Fibroblast of the conjunctiva (primary cell): ENCODE data around the gene COX10.
A peak's percentile ranks its signal among the peaks of the same experiment; 100 is the strongest.
"Not testable (repeated sequence)": the region's sequence is repeated elsewhere in the genome, so short reads cannot be mapped to it uniquely, and the experiment has no call there.

Experiments used
- DNase-seq: peaks from one replicate; pipeline ENCODE4 v3.0.0-alpha.2; 2010; ENCODE audit warnings: low read depth

COX10 gene

DNA sequence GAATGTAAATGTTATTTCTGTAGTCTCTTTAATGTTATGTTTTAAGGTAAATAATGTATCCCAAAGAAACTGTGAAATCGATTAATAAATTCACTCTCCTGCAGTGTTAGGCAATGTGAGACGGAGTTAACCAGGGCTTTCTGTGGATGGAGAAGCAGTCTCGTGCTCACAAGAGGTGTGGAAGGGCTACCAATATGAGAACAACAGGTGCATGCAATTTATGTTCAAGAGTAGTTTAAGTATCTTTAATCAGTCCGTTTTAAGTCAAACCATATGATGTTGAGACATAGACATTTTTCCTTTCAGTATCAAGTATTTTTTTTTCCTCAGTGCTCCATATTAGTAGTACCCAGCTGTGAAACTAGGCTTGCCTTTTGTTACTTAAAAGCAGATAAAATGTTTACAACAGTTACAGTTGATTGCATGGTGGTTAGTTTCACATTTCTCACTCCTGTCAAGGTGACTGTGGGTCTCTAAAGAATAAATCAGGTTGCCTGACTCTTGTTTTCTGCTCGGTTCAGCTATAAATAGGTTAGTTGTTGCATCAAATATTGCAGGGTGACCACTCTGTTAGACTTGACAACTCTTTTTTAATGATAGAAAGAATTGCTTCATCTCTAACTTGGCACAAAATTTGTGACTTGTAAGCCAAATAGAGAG lies 54.4 kb downstream of the COX10 start:
- DNase-seq: no peak

DNA sequence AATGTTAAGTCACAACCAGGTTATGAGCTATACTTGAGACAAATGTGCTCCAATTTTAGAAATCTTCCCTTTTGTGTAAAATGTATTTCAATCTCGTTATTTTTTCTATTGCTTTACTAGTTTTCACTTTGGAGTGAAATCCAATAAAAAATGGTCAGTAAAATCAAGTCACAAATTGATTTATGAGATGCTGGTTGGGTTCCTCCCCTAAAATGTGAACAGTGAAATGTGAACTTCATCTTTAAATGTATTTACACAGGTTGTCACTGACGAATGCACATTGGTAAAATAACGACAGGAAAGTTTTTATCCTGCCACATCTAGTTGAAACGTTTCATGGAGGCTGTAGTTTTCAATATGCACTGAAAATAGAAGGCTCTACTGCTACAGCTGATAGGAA lies 55.5 kb downstream of the COX10 start:
- DNase-seq: no peak

DNA sequence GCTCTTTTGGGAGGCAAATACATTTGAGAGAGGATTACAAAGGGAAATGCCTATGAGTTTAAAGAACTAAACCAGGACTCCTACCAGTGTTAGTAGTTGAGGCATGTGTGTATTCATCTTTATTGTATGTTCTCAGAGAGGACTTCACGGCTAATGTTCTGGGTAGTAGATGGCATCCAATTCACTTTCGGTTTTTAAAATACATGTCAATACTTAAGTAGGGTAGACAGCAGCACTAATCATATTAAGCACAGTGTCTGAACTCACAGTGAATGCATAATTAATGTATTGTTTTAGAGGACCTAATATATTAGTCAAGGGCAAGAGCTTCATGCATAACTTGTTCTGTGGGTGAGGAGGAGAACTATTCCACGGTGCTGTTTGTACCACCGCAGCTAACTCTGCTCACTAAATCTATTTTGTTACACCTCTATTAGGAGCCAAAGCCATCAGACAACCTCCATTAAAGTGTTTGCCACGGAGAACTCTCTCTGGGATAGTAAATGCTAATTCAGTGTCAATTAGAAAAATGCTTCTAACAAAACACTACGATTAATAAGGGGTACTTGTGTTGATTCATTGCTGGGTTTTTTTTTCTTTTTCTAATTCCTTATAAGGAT lies 56.3 kb downstream of the COX10 start:
- DNase-seq: no peak

DNA sequence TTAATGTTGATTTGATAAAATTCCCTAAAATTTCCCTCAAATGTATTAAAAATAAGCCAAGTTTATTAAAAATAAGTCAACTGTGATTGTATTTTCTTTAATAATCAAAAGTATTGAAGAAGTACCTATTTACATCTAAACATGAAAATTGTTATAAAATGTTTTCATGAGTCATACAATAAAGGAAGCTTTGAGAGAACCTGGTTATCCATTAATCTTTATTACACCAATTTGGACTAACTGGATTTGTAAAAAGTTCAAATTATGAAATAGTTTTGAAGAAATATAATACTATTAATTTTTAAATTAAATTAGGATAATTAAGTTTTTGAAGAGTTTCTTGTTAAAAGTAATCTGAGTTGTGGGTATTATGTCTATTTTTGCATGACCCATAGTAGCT lies 63.8 kb downstream of the COX10 start:
- DNase-seq: no peak

DNA sequence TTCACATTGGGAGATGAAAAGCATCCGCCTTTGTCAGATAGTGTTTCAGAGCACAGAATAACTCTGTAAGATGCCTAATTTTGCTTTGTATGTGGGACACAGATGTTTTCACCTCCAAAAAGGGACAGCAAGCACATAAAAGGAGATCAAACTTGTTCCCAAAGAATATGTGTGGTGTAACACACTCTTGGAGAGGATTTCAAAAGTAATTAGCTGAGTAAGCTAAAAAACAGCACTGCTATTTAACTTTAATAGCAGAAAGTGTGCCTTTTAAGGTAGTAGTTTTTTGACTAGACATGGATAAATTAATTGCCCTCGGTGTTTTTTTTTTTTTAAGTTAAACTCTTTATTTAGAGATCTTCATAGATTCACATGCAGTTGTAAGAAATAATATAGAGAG lies 65.2 kb downstream of the COX10 start:
- DNase-seq: no peak

DNA sequence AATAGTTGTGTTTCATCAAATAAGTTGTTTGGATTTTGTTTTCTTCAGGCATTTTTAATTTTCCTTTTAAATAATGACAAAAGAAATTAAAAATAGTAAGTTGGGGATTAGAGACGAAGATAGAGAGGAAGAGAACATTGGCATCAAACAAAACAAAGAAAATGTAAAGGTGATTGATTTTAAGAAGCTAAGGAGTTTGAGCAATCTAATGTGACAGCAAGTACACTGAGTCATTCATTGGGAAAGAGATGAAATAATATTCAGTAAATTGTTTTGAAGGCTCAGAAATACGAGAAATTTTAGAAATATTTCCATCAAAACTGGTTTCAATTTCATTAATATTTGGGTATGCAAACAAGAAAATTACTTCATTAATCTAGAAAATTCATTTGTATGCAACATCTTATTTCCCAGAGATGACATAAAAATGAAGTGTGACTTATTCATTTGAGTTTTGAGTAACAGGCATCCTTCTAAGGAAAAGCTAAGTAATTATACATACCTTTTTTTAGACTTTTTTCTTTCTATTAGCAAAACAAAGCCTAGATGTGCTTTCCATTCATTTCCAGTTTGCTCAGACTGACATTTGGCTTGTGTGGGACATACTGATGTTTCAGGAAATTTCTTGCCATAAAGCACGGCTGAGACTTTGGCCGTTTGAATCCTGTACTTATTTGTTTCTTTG lies 66.7 kb downstream of the COX10 start:
- no peak for DNase-seq

DNA sequence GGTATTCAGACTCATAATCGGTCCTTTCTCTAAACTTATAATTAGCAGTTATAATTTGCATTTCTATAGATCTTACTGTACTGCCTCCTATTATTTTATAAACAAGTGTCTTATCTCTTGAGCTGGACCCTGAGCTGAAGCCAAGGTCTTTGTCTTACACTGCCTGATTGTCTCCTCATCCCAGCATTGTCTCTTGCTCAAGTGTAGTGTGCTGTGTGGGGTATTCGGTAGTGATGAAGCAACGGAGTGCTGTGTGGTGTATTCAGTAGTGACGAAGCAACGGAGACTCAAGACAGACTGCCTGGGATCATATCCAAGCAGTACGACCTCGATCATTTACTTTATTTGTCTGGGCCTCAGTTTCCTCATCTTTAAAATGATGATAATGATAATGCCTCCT lies 69.3 kb downstream of the COX10 start:
- no peak for DNase-seq

DNA sequence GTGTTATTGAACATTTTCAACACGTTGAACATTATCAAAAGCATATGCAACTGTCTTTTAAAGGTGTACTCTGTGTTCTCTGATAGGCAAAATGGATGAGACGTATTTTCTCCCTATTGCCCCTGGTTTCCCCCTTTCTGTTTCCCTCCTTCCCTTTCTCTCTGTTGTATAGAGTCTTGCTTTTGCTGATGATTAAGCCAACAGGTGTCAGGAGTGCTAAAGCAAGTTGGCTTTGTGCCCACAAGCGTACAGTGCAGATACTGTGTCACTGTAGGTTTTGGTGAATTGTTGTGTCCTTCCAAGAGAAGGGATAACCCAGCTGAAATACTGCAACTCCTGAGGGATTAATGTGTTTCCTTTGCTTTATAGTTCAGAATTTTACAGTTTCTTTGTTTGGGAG lies 74.4 kb downstream of the COX10 start:
- no peak for DNase-seq

DNA sequence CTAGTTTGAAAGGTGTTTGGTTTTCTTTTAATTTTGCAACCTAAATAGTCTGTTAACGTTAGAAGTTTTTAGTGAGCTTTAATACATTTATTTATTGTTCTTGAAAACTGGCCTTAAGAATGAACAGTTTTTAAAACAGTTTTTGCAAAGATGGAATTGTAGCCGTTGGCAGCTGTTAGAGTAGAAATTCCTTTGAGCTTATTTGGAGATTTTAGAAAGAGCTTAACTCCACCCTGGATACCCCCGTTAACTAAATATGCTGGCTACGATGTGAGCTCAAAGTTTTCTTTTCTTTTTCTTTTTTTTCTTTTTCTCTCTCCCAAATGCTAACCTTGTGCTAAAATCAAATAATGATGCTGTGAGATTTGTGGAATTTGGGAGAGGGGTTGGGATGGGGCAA lies 75.2 kb downstream of the COX10 start:
- no peak for DNase-seq

DNA sequence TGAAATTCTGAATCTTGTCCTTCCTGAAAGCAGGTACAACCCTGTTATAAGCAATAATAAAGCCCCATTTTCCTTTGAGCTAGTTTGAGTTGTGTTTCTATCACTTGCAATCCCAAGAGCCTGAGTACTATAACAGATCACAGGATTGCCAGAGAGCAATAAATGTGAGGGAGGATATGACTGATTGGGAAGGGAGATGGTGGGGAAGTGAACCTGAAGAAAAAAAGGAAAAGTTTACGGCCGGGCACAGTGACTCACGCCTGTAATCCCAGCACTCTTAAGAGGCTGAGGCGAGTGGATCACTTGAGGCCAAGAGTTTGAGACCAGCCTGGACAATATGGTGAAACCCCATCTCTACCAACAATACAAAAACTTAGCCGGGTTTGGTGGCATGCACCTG lies 80.4 kb downstream of the COX10 start:
- DNase-seq: no peak

DNA sequence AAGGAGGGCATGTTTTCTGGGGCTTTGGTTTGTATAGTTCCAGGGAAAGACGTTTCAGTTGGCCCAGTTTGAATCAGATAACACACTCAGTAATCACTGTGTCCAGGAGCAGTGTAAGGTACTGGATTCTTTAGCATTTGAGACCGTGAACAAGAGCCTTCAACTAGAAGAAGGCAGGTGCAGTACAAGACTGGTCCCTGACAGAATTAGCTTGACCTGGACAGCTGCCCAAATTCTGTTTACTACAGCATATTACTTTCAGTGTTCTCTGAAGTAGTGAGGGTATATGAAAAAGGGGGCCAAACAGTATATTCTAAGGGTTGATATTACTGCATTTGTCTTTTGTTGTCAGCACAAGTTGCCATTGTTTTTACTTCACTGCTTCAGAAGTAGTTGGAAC lies 81.3 kb downstream of the COX10 start:
- no peak for DNase-seq

DNA sequence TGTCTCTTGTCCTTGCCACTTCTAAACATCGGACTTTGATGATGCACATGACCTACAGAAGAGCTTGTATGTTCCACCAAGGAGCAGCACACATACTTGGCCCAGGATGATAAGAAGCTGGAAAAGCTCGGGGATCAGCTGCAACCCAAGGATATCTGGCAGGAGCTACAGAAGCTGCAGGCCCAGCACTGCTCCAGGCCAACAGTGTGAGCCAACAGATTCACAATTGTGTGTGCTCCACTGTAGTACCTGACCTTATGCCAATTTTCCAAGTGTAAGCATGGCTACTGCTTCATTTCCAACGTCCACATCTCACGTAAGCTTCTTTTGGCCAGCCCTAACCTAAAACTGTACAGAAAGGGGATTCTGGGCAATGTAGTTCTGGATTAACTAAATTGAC lies 83.4 kb downstream of the COX10 start:
- DNase-seq: no peak

DNA sequence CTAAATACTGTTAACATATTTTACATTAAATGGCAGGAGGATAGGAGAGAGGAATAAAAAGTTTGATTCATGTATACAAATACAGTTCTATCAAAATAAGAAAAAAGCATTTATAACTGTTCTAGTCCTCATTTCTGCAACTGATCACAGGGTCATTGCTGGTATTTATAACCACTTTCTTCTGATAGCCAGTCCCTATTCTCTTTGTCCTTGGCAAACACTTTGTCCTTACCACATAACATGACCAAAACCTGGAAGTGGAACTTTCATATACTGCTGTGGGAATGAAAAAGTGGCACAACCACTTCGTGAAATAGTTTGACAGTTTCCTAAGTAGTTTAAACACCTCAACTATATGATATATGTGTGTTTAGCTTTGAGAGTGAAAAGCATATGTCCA lies 84.1 kb downstream of the COX10 start:
- DNase-seq: no peak

DNA sequence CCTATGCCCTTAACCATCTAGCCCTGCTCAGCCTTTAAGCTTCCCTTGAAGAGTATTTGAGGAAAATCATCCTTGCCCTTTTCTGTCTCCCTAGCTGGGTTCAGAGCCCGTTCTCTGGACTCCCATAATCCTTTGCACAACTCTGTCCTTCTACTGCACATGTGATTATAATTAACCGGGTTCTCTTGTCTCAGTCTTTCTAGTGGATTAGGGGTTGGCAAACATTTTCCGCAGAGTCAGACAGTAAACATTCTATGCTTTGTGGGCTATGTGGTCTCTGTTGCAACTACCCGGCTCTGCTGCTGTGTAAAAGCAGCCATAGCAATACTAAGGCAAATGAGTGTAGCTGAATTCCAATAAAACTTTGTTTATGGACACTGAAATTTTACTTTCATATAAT lies 87.4 kb downstream of the COX10 start:
- peak; percentile 65 for DNase-seq

DNA sequence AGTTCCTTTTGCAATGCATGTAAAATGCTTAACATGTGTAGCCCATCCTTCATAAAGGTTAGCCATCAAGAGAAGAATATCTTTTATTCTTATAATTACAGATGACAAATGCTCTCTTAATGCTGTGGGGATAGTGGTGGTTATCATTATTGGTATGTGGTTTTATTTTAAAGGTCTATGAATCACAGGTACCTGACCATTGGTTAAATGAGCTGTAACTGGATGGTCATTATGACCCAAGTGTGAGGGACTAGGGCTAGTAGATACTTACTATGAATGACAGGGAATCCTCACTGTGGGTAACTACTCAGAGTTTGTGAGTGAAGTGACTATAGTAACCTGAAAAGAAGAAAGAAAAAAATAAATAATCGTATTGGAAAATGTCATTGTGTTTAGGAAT lies 88.5 kb downstream of the COX10 start:
- no peak for DNase-seq

DNA sequence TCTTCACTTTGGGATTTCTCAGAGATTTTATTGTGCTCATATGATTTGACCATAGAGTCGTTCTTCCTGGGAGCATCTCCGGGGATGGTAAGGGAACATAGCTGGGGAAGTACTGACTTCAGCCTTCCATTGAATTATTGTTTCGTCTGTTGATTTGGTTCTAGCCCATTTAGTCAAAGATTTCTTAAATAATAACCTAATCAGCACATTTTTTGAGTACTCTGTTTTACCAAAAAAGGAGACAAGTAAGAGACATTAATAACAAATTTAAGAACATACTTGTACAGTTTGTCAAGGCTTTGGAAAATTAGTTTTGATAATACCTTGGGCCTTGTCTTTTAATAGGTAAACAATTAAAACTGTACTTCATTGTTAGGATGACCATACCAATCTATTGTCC lies 89.4 kb downstream of the COX10 start:
- DNase-seq: no peak

DNA sequence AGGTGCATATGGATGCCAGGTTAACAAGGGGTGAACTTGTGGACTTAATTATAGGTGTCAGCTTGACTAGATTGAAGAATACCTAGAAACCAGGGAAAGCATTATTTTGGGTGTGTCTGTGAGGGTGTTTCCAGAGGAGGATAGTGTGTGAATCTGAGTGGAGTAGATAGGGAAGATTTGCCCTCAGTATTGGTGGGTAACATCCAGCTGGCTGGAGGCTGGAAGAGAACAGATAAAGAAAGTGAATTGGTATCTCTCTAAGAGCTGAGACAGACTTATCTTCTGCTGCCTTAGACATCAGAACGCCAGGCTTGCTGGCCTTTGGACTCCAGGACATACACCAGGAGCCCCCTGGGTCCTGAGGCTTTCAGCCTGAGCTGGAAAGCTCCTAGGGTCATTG lies 92.1 kb downstream of the COX10 start:
- no peak for DNase-seq

DNA sequence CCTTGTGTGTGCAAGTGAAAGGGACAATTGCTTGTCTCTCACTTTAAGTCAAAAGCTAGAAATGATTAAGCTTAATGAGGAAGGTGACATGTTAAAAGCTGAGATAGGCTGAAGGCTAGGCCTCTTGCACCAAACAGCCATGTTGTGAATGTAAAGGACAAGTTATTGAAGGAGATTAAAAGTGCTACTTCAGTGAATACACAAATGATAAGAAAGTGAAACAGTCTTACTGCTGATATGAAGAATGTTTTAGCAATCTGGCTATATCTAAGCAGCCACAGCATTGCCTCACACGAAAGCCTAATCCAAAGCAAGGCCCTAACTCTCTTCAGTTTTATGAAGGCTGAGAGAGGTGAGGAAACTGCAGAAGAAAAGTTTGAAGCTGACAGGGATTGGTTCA lies 96.3 kb downstream of the COX10 start:
- DNase-seq: no peak

DNA sequence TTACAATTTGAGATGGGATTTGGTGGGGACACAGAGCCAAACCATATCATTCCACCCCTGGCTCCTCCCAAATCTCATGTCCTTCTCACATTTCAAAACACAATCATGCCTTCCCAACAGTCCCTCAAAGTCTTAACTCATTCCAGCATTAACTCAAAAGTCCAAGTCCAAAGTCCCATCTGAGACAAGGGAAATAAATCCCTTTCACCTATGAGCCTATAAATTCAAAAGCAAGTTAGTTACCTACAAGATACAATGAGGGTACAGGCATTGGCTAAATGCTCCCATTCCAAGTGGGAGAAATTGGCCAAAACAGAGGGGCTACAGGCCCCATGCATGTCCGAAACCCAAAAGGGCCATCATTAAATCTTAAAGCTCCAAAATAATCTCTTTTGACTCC lies 98.5 kb downstream of the COX10 start:
- DNase-seq: not testable (repeated sequence)

DNA sequence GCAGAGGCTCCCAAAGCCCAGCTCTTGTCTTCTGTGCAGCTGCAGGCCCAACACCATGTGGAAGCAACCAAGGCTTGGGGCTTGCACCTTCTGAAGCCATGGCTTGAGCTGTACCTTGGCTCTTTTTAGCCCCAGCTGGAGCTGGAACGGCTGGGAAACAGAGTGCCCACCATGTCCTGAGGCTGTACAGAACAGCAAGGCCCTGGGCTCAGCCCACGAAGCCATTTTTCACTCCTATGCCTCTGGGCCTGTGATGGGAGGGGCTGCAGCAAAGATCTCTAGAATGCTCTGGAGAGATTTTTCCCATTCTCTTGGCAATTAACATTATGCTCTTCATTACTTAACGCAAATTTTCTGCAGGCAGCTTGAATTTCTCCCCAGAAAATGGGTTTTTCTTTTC lies 99.3 kb downstream of the COX10 start:
- no peak for DNase-seq

DNA sequence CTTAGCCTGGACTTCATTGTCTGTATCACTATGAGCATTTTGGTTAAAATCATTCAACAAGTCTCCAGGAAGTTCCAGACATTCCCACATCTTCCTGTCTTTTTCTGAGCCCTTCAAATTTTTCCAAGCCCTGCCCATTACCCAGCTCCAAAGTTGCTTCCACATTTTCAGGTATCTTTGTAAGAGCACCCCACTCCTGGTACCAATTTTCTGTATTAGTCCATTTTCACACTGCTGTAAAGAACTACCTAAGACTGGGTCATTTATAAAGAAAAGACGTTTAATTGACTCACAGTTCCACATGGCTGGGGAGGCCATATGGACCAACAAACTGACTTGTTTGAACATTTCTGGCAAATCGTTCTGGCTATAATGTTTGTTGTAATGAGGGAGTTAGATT lies 100.0 kb downstream of the COX10 start:
- no peak for DNase-seq

DNA sequence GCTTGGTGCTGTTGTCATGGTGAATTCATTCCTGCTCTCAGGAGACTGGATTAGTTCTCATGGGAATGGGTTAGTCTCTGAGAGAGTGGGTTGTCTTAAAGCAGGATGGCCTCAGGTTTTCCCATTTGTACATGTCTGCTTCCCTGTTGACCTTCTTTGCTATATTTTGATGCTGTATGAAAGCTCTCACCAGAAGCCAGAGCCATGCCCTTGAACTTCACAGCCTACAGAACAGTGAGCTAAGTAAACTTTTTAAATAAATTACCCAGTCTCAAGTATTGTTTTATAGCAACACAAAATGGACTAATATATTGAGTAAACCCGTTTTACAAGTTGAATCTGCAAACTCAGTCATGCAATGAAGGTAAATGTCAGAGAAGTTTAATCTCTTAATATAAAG lies 100.6 kb downstream of the COX10 start:
- DNase-seq: no peak

DNA sequence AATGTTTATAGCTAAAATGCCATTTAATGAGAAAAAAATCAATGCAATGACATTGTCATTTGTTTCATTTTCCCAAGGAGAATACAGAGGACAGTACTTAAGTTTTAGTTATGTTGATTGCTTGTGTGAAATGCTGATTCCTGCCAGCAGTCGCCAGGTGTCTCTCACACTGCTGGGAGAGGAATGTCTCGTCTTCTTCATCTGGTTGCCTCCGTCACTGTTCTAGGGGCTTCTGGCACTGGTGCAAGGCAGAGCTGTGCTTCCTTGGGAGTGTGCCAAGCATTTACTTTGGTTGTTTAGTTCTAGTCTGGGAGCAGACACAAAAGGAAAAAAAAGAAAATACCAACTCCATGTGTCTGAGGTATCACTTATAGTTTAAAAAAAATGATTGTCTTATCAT lies 107.7 kb downstream of the COX10 start:
- not testable (repeated sequence) for DNase-seq

DNA sequence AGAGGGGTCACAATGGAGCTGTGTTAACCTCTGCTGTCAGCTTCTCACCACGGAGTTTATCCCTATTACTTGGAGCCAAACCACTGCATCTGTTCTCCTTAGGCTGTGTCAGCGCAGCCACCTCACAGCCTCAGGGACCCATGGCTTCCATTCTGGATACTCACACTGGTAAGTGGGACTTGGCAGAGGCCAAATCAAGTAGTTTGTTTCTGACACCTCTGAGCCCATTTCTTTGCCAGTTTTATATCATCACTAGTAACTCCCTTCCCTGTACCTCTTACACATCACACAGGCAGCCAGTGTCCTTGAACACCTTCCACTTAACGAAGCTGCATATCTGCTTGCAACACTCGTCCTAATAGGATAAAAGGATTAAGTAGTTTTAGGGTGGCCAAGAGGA lies 108.5 kb downstream of the COX10 start:
- DNase-seq: not testable (repeated sequence)
